GM12865 (cell line): ENCODE measurements around the gene CNTN5.

ENCODE experiments used
- DNase-seq: peaks from one replicate; pipeline ENCODE4 v3.0.0; 2010; ENCODE audit warnings: low read depth
- H3K4me3 ChIP-seq: 2 replicates; pipeline ENCODE4 v1.5.1; 2011; ENCODE audit warnings: mild to moderate bottlenecking, low read depth, low read length, control low read depth
- CTCF ChIP-seq: IDR thresholded peaks from 2 replicates; pipeline ENCODE4 v1.5.1; 2011; ENCODE audit warnings: low read length, control low read depth, low read depth, inconsistent platforms; ENCODE audit not compliant: insufficient read depth; ENCODE audit errors: missing control alignments

CNTN5 gene

GRCh38 chr11:99632969-99633368 lies 612.2 kb downstream of the CNTN5 start:
- TF ChIP-seq CTCF, result no peak
- no peak for DNase-seq
- H3K4me3 ChIP-seq, result no peak overlapping the region

- no peak overlapping the region for H3K4me3 ChIP-seq
- DNase-seq, result no peak
- TF ChIP-seq CTCF, result no peak
Observed at GRCh38 chr11:99634581-99634980, 613.8 kb downstream of the CNTN5 start.

- no peak overlapping the region for H3K4me3 ChIP-seq
- no peak for TF ChIP-seq CTCF
- no peak for DNase-seq
Observed at GRCh38 chr11:99638073-99638553, 617.4 kb downstream of the CNTN5 start.

- no peak for TF ChIP-seq CTCF
- no peak for DNase-seq
- H3K4me3 ChIP-seq, result no peak overlapping the region
Observed at GRCh38 chr11:99640671-99641070, 619.9 kb downstream of the CNTN5 start.

- no peak overlapping the region for H3K4me3 ChIP-seq
- TF ChIP-seq CTCF, result no peak
- DNase-seq, result no peak
Observed at GRCh38 chr11:99645934-99646333, 625.2 kb downstream of the CNTN5 start.

GRCh38 chr11:99670067-99670676 lies 649.4 kb downstream of the CNTN5 start:
- no peak for DNase-seq
- no peak for TF ChIP-seq CTCF
- no peak overlapping the region for H3K4me3 ChIP-seq

GRCh38 chr11:99671808-99672409 lies 651.2 kb downstream of the CNTN5 start:
- DNase-seq, result no peak
- H3K4me3 ChIP-seq, result no peak overlapping the region
- no peak for TF ChIP-seq CTCF
